ENCODE measurements around the gene MCL1.
"Not testable (repeated sequence)": the region's sequence is repeated elsewhere in the genome, so short reads cannot be mapped to it uniquely, and the experiment has no call there.

MCL1 gene

GRCh38 chr1:150572918-150573647, 6.3 kb downstream of the MCL1 start:
- DNase-seq (ENCODE audit: low read depth in 2 of 2): no peak

- no peak for DNase-seq (ENCODE audit: low read depth in 2 of 2)
Observed at GRCh38 chr1:150568594-150568966, 10.8 kb downstream of the MCL1 start.

- DNase-seq (ENCODE audit: low read depth in 2 of 2): no peak
Observed at GRCh38 chr1:150567717-150568593, 11.5 kb downstream of the MCL1 start.

GRCh38 chr1:150567341-150567716, 12.1 kb downstream of the MCL1 start:
- DNase-seq (ENCODE audit: low read depth in 2 of 2): no peak

- no peak for DNase-seq (ENCODE audit: low read depth in 2 of 2)
Observed at GRCh38 chr1:150566589-150567340, 12.6 kb downstream of the MCL1 start.

DNA sequence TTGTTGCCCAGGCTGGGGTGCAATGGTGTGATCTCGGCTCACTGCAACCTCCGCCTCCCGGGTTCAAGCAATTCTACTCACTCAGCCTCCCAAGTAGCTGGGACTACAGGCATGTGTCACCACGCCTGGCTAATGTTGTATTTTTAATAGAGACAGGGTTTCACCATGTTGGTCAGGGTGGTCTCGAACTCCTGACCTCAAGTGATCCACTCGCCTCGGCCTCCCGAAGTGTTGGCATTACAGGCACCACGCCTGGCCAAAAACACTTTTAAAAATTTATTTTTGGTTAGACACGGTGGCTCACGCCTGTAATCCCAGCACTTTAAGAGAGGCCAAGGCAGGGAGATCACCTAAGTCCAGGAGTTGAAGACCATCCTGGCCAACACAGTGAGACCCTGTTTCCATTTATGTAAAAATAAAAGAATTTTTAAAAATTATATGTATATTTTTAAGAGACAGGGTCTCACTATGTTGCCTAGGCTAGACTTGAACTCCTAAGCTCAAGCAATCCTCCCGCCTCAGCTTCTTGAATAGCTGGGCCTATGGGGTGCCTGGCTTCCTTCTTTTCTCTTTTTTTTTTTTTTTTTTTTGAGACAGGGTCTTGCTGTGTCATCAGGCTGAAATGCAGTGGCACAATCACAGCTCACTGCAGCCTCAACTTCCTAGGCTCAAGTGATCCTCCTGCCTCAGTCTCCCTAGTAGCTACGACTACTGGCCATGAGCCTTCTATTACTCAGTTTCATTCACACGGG, 14.0 kb downstream of the MCL1 start:
- not testable (repeated sequence) for DNase-seq (ENCODE audit: low read depth in 2 of 2)

GRCh38 chr1:150564051-150564991, 15.1 kb downstream of the MCL1 start:
- no peak for DNase-seq (ENCODE audit: low read depth in 2 of 2)

DNA sequence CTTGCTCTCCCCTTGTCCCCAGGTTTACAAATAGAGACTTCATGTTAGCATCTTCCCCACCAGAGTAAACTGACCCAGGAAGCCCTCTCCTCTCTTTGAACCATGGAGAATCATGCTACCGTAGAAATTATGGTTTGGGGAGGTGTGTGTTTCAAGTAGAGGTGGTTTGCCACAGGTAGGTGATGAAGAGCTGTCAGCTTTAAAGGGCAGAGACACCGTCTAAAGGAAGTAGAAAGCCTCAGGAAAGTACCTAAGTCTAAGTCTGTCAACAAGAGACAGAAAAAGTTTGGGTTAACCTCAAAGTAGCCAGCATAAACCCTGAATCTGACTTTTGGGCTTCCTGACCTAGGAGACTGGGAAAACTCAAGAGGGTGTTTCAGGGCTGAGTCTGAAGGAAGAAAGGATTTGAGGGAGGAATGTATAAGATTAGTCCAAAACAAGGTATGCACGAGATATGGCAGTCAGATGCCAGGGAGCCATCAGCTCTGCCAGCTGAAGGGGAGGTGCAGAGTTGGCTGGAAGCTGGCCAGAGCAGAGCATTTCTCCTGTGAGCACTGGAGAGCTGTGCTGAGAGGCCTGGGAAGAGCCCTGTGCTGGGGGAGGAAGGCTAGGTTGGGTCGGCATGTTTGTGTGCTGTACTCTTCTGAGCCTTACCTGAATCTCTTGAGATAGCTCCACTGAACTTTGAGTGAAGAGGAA, 15.9 kb downstream of the MCL1 start:
- no peak for DNase-seq (ENCODE audit: low read depth in 2 of 2)

DNA sequence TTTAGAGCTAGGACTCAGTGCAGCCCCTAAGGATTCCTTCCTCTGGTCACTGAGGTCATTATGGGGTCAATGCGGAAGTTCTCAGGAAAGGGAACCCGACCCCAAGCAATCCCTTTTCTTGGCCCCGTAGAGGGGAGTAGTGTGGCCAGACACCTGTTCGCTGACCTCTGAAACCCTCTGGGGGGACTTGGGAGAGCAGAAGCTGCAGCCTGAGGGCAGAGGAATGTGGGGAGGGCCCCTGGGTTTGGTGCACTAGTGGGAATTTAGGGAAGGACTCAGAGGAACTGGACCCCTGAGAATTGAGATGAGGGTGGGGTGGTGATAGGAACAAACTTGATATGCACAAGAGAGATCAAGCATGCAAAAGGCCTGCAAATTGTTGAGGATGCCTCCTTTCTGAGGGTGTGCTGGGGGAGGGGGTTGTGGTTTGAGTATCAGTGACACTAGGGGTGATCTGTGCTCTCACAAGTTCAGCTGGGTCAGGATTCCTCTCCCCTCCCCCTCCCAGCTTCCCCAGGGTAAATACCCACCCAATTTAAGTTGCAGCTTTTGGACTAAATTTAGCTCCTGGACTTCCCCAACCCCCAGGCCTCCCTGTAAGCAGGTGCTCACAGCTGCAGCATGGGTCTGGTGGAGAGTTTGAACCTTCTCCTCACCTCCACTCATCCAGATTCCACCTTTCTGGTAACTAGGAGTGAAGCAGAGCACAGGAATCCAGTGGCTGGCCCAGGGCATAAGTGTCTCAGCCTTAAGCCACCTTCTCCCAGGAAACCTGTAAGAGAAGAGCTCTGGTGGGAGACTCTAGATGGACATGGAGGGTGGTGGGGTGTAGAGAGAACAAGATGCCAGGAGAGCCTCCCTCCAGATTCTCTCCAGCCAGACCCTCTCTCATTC, 16.7 kb downstream of the MCL1 start:
- DNase-seq (ENCODE audit: low read depth in 2 of 2): peak; percentile 43 to 66

DNA sequence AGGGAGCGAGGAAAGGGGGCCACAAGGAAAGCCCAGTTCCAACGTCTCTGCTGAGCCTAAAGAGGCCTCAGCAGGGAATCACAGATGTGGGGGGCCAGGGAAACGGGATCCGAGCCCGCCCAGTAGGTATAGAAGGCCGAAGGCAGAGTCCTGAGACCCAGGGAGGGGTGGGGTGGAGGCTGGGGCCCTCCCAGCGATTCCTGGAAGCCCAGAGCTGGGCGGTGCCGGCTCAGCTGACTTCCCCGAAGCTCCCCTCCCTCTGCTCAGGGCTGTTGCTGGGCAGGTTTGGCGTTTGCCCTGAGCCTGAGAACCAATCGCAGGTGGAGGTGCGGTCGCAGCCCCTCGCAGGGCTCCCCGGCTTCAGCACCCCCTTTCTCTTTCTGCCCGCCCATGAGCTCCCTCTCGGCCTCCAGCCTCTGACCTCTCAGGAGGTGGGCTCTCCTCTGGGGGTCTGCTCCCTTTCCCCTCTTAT, 17.4 kb downstream of the MCL1 start:
- peak; percentile 67 to 83 for DNase-seq (ENCODE audit: low read depth in 2 of 2)

- no peak for DNase-seq (ENCODE audit: low read depth in 2 of 2)
Observed at GRCh38 chr1:150561254-150561973, 18.0 kb downstream of the MCL1 start.

GRCh38 chr1:150560576-150561253, 18.7 kb downstream of the MCL1 start:
- DNase-seq (ENCODE audit: low read depth in 2 of 2): peak; percentile 70

- DNase-seq (ENCODE audit: low read depth in 2 of 2): peak in 1 of 2 donors; percentile 58
Observed at GRCh38 chr1:150560011-150560438, 19.4 kb downstream of the MCL1 start.

- DNase-seq (ENCODE audit: low read depth in 2 of 2): no peak
Observed at GRCh38 chr1:150559656-150560010, 19.8 kb downstream of the MCL1 start.

DNA sequence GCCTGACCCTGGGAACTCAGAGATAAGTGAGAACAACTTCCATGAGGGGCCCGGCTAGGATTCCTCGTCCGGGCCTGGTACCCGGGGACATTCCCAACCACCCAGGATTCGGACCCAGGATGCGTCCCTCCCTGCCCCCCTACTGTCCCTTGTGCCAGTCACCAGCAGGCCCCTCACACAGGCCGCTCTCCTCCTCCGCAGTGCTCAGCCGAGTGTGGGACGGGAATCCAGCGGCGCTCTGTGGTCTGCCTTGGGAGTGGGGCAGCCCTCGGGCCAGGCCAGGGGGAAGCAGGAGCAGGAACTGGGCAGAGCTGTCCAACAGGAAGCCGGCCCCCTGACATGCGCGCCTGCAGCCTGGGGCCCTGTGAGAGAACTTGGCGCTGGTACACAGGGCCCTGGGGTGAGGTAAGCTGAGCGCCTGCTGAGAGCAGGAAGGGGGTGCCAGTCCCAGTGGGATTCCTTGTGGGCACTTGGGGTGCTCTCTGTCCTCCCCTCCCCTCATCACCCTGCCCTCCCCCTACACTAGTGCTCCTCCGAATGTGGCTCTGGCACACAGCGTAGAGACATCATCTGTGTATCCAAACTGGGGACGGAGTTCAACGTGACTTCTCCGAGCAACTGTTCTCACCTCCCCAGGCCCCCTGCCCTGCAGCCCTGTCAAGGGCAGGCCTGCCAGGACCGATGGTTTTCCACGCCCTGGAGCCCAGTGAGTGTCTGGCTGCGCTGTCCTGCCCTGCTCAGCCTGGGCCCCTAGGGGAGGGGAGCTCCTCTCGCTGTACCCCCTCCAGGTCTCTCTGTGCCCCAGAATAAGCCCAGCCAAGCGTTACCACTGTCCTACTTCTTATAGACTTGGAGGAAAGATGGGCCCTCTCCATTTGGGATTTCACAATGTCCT, 20.4 kb downstream of the MCL1 start:
- DNase-seq (ENCODE audit: low read depth in 2 of 2): no peak

DNA sequence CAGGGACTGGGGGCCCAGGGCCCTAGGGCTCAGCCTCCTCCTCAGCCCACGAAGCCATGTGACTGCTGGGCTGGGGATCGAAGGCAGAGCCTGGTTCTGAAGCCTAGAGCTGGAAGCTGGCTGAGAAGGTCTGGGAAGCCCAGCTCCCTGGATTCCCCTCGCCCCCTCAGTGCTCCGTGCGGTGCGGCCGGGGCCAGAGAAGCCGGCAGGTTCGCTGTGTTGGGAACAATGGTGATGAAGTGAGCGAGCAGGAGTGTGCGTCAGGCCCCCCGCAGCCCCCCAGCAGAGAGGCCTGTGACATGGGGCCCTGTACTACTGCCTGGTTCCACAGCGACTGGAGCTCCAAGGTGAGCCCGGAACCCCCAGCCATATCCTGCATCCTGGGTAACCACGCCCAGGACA, 21.1 kb downstream of the MCL1 start:
- no peak for DNase-seq (ENCODE audit: low read depth in 2 of 2)
